ENCODE results near the gene PAM.
"Not testable (repeated sequence)": the region's sequence is repeated elsewhere in the genome, so short reads cannot be mapped to it uniquely, and the experiment has no call there.

Gene PAM

GRCh38 chr5:102751903-102752376 is 3.2 kb upstream of the PAM start:
- DNase-seq, result not testable (repeated sequence)

DNA sequence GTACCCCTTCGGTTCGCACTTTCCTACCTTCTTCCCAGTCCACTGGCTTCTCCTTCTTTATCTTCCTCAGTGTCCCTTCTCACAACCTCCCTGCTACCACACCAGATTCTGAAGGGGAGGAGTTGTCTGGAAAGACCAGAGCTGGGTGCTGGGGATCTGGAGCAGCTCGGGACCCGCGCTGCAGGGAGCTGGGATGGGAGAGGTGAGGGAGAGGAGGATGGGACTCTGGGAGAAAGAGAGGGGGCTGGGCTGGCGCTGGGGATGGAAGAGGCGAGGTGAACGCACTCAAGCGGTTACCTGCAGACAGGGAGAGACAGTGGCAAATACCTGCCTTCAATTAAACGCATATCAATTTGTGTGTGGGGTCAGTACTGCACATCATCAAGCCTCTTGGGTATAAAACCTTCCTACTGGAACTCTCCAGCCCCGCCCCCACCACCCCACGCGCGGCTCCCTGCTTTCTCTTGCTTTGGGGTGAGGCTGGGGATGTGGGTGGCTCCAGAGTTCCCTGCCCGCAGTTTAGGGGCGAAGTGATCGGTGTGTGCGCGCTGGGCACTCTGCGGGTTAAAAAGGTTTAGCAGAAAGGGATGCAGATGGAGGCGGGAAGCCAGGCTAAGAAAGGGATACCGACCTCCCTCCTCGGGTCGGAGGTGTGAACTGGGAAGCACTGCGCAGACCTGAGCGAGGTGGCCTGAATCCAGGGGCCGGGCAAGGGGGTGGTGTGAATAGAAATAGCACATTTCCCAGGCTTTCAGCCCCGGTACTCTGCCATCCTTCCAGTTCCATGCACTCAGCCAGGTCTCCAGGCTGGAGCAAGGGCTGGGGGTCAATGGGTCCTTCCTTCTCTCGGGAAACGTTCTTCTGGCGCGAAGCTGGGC is 977 bp upstream of the PAM start:
- no peak for DNase-seq

GRCh38 chr5:102755686-102756371 is 724 bp downstream of the PAM start:
- peak; percentile 89 for DNase-seq

DNA sequence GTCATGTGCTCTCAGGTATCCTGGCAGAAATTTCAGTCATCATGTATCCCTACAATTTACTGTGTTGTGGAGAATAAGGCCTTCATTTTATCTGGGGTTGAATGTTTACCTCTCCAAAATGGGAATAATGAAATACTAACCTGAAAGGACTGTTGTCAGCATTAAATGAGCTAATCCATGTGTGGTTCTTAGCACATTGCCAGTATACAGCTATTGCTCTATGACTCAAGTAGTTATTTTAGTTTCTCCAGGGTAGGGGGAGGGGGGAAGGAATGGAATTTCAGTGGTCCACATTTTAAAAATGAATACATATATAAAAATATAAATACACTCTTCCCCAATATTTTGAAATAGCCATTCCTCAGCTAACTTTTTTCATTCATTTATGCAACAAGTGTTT is 3.5 kb downstream of the PAM start:
- DNase-seq, result peak; percentile 70

DNA sequence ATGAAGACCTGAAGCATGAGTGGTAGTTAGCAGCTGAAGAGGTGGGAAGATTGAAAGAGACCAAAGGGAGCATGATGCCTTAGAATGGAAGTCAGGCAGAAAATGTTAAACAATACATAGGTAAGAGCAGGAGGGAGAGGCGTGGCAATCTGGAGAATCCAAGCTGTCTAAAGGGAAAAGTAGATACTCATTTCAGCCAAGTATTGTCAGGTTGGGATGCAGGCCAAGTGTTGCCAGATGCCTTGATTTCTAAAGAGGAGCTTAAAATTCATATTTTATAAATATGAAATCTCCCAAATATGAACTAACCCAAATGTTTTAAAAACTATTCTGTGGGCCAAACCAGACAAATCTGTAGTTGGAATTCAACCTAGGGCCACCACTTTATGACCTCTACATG is 4.2 kb downstream of the PAM start:
- DNase-seq, result no peak

DNA sequence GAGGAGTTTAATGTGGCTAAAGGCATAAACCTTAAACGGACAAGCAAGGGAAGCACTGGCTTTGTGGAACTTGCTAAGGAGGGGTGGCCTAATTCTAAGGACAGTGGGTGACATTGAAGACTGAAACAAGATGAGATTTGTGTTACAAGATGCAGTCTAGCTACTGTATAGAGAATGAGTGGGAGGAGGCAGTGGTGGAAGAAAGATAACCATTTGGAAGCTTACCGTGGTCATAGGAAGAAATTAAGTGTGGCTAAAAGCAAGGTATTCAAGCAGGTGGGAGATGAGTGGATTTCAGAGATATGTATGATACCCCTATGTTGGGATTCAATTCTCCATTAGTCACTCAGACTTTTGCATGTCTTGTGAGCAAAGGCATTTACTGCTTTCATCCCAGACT is 4.6 kb downstream of the PAM start:
- no peak for DNase-seq

DNA sequence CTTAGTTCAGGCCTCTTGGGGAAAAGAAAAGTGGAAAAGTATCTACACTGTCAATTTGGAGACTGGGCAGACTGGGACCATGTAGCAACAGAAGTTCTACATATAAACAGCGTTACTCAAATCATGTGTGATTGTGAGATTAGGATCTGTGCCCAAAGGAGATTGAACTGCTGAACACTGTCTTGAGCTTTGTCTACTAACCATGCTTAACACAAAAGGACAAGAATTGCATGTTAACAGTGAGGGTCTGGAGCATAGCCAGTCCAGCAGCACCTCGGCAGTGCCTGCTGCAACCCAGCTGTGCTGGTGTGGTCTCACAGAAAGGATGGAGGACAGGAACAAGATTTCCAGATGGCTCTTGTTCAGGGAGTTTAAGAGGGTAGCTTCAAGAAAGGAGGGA is 5.7 kb downstream of the PAM start:
- no peak for DNase-seq

DNA sequence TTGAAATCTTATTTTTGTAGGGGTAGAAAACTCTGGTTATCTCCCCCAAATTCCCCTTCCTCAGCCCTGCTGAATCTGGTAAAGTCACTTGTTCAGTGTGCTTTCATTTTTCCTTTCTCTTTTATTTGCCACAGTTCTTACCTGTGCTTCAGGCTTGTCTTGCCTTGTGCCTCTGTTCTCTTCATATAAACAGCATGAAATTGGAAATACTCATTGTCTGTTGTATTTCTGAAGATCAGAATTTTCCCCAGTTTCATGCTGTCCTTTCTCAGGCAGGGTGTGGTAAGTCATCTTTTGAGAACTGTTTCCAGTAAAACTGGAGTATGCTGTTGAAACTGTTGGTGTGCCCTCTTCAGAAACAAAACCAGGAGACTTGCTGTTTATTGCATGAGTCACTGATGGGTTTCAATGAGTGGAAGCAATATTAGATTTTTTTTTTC is 7.0 kb downstream of the PAM start:
- DNase-seq, result peak; percentile 44

DNA sequence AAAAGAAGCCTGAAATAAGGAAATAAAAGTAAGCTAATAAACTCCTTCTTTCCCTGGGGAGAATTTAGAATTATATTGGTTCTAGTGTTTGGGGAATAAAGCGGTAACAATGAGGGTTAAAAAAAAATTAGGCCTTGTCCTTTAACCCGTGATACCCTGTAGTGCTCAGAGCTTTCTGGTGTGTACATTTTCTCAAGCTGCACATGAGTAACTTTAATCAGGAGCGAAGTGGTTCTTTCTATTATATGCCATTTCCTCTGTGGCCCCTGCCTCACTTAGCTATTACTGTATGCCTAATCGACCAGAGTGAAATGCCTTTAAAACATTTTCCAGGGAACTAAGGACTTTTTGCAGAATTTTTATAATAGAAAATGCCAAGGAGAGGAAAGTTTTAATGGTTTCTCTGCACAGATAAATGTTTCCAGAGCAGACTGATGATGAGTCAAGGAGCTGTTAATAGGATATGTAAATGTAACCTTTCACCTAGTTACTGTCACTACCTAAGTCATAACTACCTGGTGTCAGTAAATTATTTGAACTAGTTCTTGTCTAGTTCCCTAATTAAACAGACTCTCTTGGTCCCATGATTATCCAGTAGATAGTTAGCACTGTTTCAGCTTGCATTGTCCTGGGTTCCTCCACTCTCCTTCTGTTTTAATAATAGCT is 7.6 kb downstream of the PAM start:
- DNase-seq, result no peak

DNA sequence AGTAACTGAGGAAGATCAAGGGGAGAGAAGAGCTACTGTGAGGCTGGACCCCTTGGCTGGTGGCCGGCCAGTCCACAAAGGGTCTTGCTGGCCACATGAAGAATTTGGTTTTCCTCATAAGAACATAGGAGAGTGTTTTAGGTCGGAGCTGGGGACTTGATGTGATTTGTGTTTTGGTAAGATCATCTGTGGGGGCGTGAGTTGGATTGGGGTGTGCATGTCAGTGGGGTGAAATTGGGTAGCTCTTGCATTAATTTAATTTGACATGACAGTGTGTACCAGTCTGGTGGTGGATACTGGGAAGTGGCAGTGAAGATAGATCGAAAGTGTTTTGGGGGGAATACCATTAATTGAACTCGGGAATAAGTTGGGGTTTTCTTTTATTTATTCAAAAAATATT is 8.6 kb downstream of the PAM start:
- no peak for DNase-seq

DNA sequence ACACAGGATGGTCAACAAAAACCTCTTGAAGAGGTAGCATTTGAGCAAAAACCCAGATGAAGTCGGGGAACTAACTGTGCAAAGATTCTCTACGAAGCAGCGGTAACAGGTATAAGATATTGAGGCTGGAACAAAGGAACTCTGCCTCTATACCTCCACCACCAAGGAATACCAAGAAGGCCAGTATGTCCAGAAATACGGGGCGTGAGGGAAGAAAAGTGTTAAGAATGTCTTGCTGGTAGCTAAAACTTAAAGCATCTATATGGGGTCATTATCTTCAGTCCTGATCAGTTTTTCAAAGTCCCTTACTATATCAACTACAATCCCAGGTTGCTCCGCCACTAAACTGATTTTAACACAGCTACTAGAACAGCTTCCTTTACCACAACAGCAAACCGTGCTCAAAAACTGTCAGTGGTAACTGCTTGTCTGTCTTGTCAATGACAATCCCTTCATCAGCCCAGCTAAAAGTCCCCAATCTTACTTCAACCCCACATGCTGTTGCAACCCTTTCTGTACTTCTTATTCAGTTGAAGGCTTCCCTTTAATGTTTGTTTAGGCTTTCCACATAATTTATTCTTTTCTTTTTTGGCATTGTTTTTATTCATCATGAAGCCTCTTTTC is 9.4 kb downstream of the PAM start:
- DNase-seq, result no peak

DNA sequence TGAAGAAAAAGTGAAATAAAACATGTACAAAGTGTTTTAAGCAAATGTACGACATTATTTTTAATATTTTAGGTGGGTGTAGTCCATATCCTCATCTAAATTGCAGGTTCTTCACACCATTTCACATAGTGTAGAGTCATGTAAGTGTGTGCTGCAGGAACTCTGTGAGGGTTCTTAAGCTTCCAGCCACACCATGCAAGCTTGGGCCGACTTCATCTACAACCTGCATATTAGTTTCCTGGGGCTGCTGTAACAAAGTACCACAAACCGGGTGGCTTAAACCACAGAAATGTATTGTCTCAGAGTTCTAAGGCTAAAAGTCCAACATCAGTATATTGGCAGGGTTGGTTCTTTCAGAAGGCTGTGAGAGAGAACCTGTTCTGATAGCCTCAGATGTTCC is 10.2 kb downstream of the PAM start:
- DNase-seq, result no peak

GRCh38 chr5:102766295-102767090 is 11.4 kb downstream of the PAM start:
- DNase-seq, result no peak

- DNase-seq, result no peak
Measured at GRCh38 chr5:102767862-102768261, 12.8 kb downstream of the PAM start.

GRCh38 chr5:102770803-102771202 is 15.7 kb downstream of the PAM start:
- no peak for DNase-seq

DNA sequence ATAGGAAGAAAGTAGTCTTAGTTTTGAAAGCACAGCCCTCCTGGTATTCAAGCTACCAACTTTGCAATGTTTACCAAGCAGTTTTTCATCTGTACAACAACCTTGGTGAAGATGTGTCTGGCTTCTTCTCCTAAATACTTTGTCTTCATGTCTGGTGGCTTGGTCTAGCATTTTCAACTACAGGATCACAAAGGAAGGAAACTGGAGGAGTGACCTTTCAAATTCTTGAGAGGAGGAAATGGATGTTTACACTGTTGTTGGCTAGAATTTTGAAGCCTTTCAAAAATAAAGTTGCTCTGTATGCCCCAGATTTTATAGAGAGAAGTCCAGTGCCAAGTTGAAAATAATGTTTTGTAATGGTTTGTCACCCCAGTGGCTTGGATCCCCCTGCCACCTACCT is 16.3 kb downstream of the PAM start:
- DNase-seq, result no peak

DNA sequence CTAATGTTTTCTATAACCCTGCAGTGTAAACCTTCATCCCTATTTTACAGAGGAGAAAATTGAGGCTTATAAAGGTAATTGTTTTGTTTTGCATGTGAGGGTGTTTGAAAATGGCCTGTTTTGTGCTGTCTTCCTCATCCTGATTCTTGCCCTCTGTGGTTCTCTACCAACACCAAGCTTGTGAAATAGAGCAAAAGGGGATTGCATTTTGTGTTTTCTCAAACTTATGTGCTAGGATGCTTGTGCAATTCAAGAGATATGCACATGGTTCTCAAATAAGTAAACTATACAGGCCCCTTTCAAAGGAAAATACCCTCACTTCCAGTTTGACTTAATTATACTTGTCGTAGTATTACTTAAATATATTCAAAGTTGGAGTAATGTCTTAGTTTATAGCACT is 17.2 kb downstream of the PAM start:
- DNase-seq, result no peak

DNA sequence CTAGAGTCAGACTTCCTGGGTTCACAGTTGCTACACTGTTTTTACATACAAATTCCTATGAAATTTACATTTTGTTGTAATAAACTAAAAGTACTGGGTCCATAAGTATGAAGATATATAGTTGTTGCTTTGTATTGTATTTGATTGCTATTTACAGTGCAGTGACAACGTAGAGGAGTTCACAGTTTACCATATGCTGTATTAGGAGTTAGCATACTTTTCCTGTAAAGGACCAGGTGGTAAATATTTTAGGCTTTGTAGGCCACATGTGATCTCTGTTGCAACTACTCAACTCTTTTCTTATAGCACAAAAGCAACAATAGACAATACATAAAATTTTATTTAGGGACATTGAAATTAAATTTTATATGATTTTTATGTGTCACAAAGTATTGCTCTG is 18.0 kb downstream of the PAM start:
- DNase-seq, result no peak

- DNase-seq, result not testable (repeated sequence)
Measured at GRCh38 chr5:102775756-102776155, 20.7 kb downstream of the PAM start.

DNA sequence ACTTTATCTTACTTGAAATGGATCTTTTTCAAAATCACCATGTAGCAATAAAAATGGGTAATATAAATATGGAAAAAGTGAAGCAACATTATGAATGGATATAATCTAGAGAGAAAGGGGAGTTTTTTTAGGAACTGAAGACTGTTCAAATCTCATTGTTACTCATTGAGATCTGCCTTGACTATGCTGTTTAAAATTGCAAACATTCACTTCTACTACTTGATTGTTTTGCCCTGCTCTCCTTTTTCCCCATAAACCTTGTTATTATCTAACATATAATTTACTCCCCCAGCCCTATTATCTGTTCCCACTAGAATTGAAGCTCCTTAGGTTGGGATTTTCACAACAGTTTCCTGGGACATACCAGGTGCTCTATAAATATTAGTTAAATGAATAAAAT is 22.0 kb downstream of the PAM start:
- no peak for DNase-seq

- DNase-seq, result peak; percentile 82
Measured at GRCh38 chr5:102778478-102778877, 23.4 kb downstream of the PAM start.

DNA sequence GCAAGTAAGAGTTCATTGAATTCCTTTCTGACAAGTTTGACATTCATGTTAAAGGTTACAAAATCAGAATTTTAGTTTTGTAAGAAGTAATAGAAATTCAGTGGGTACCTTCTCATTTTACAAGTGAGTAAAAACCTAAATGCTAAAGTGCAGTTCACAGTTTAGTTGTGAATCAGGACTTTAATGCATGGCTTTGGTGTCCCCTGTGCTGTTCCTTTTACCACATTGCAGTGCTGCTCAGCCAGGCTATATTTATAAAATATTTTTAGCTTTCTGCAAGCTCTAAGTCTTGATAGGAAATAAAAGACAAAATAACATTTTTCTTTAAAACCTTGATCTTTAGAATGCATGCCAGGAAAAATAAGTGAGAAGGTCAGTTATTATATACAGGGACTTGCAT is 26.3 kb downstream of the PAM start:
- DNase-seq, result no peak

All from fibroblast of skin of back (primary cell).